ENCODE measurements around the gene XAF1. TPM values are rescaled to one million over a fixed set of nuclear protein-coding genes. Genes with fewer than 3 reads are reported as not detected.

XAF1 gene
- total RNA-seq, 4 donors from 2014 or later, result 11.0 to 40.9 (median 19.1) TPM

- peak overlapping the region; percentile 39 to 78 (median 60) for H3K27ac ChIP-seq
- H3K4me1 ChIP-seq, result peaks cover 0 to 50% (median 11%) of the 10 kb centered on the region in 3 donors
- H3K27me3 ChIP-seq, result no peaks in the 10 kb centered on the region
- H3K4me3 ChIP-seq, result no peak overlapping the region
- H3K36me3 ChIP-seq, result no peaks in the 10 kb centered on the region
- WGBS, 2 donors (ENCODE audit: low coverage in 1 of 2), result 34 to 45% methylated on average over 5 to 6 of the region's 7 CpGs
- TF ChIP-seq POLR2A (IDR thresholded peaks at IDR 0.05) (no peak), POLR2AphosphoS5 (IDR thresholded peaks at IDR 0.05) (peak; percentile 7)
- no peaks in the 10 kb centered on the region for H3K9me3 ChIP-seq
- ATAC-seq, result peak; percentile 79
Observed at GRCh38 chr17:6752068-6752909, 3.6 kb upstream of the XAF1 start.

- Histone ChIP-seq H3K4me1 (peaks cover 0 to 58% (median 11%) of the 10 kb centered on the region in 3 donors), H3K27me3 (no peaks in the 10 kb centered on the region), H3K9me3 (no peaks in the 10 kb centered on the region), H3K4me3 (no peak overlapping the region), H3K27ac (peak overlapping the region; percentile 39 to 78 (median 60)), H3K36me3 (no peaks in the 10 kb centered on the region)
- ATAC-seq, result peak; percentile 76
- 12% methylated on average over 8 of the region's 9 CpGs; no CpG with 5 or more reads in 1 of the 2 donors for WGBS, 2 donors (ENCODE audit: low coverage in 1 of 2)
- TF ChIP-seq CTCF (IDR thresholded peaks at IDR 0.05) (no peak), POLR2AphosphoS5 (IDR thresholded peaks at IDR 0.05) (peak; percentile 10)
Observed at GRCh38 chr17:6753006-6753445, 2.8 kb upstream of the XAF1 start.

DNA sequence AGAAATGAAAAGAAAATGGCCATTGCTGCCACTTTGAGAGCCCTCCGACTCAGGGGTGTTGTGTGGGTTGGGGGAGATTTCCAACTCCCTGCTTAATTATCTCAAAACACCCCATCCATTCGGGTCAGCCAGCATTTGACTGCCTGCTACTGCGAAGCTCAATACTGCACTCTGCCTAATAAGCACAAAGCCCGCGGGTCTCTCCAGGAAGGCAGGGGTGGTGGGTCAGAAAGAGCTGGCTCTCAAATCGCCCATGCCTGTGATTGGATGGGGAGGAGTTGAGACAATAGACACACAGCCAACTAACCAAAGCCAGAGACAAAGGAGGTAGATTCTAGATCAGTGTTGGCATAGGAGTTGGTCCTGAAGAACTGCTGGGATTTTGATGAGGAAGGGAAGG is 2.3 kb upstream of the XAF1 start:
- WGBS, 2 donors (ENCODE audit: low coverage in 1 of 2), result 56 to 74% methylated on average over 2 to 4 of the region's 6 CpGs

DNA sequence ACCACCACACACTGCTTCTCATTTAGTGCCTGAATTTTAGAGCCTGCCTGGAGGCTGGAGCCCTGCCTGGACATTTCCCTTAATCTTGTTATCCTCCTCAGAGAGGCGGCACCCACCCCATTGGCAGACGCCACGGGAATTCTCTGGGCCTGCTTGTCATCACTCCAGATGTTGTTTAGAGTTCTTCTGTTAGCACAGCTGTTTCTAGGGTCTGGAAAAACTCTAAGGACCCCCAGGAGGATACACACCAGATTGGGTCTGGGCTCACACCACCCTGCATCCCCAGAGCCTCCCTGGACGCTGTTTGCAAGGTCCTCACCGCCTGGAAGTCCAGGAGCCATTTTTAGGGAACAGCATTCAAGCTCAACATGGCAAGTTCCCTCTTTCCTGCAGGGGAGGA is 565 bp upstream of the XAF1 start:
- TF ChIP-seq EP300 (IDR thresholded peaks at IDR 0.05), result no peak
- no peak for TF ChIP-seq POLR2AphosphoS5 (IDR thresholded peaks at IDR 0.05)
- no peak for TF ChIP-seq CTCF (IDR thresholded peaks at IDR 0.05)
- TF ChIP-seq POLR2A (IDR thresholded peaks at IDR 0.05), result no peak
- Histone ChIP-seq H3K36me3 (peaks cover 0 to 22% of the 10 kb centered on the region in 2 donors), H3K4me1 (peaks cover 0 to 69% (median 11%) of the 10 kb centered on the region in 3 donors), H3K27me3 (no peaks in the 10 kb centered on the region), H3K4me3 (peak overlapping the region; percentile 40 to 58), H3K9me3 (no peaks in the 10 kb centered on the region), H3K27ac (peak overlapping the region; percentile 52 to 86 (median 84))
- no peak for ATAC-seq
- 6 to 47% methylated on average over 2 to 3 of the region's 5 CpGs for WGBS, 2 donors (ENCODE audit: low coverage in 1 of 2)

More for the DNA sequence above, 2.3 kb upstream of the XAF1 start:
- H3K4me1 ChIP-seq, result peaks cover 0 to 63% (median 11%) of the 10 kb centered on the region in 3 donors
- H3K27ac ChIP-seq, result peak overlapping the region in 3 of 4 donors; percentile 57 to 78 (median 64)
- TF ChIP-seq CTCF (IDR thresholded peaks at IDR 0.05), result no peak
- H3K4me3 ChIP-seq, result no peak overlapping the region
- no peaks in the 10 kb centered on the region for H3K9me3 ChIP-seq
- ATAC-seq, result no peak
- peaks cover 0 to 5% of the 10 kb centered on the region in 2 donors for H3K36me3 ChIP-seq
- H3K27me3 ChIP-seq, result no peaks in the 10 kb centered on the region

DNA sequence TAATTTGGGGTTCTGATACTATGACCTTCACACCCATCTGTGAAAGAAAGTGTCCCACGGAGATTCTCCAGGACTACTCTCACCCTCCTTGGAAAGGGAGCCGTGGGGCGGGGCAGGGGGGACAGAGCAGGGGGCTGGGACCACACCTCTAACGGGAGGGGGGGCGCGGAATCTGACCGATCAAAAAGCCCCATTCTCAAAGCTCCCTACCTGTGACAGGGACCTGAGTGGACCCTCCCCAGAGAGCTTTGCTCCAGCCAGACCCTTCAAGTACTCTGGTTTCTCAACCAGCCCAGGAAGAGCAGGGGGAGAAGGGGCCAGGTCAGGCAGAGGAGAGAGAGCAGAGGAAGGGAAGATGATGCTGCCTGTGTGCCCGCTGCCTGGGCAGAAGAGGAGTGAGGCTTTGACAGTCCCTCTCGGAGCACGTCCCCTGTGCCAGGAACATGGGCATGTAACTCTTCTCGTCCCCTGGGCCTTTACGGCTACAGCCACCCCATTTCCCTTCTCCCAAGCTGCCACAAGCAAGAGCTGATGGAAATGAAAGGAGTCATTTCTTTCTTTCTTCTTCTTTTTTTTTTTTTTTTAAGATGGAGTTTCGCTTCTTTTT is 682 bp downstream of the XAF1 start:
- Histone ChIP-seq H3K36me3 (peaks cover 0 to 35% of the 10 kb centered on the region in 2 donors), H3K4me3 (peak overlapping the region; percentile 40 to 58), H3K27me3 (no peaks in the 10 kb centered on the region), H3K9me3 (no peaks in the 10 kb centered on the region), H3K27ac (peak overlapping the region in 3 of 4 donors; percentile 83 to 86 (median 85)), H3K4me1 (peaks cover 0 to 69% (median 11%) of the 10 kb centered on the region in 3 donors)
- 55 to 62% methylated on average over 5 to 6 of the region's 13 CpGs for WGBS, 2 donors (ENCODE audit: low coverage in 1 of 2)
- TF ChIP-seq EP300 (IDR thresholded peaks at IDR 0.05) (no peak), POLR2AphosphoS5 (IDR thresholded peaks at IDR 0.05) (no peak), CTCF (IDR thresholded peaks at IDR 0.05) (no peak), POLR2A (IDR thresholded peaks at IDR 0.05) (no peak)
- no peak for ATAC-seq

All from gastroesophageal sphincter (tissue), 4 donors.